Peyer's patch (tissue), 4 donors: ENCODE measurements around the gene LDOC1. TPM values are rescaled to one million over a fixed set of nuclear protein-coding genes. Genes with fewer than 3 reads are reported as not detected.
"Not testable (repeated sequence)": the region's sequence is repeated elsewhere in the genome, so short reads cannot be mapped to it uniquely, and the experiment has no call there.

Source experiments
- DNase-seq, 3 donors: peaks; one replicate each; pipeline ENCODE4 v3.0.0-alpha.2; 2017 to 2019
- H3K27ac ChIP-seq, 4 donors: fragments of 200-600 bp; sonication (generic); one replicate each; pipeline ENCODE4 v1.5.1; 2016 to 2019
- H3K27me3 ChIP-seq, 2 donors: fragments of 200-600 bp; sonication (generic); one replicate each; pipeline ENCODE4 v1.5.1; 2019
- H3K36me3 ChIP-seq, 3 donors: fragments of 200-600 bp; sonication (generic); one replicate each; pipeline ENCODE4 v1.5.1; 2016 to 2019
- H3K4me1 ChIP-seq, 4 donors: fragments of 200-600 bp; sonication (generic); one replicate each; pipeline ENCODE4 v1.5.1; 2016 to 2019
- H3K4me3 ChIP-seq, 4 donors: fragments of 200-600 bp; sonication (generic); 1 replicate in 3 of 4; 2 replicates in 1 of 4; pipeline ENCODE4 v1.5.1; 2016 to 2019; ENCODE audit warnings: mild to moderate bottlenecking in 1 of 4
- H3K9me3 ChIP-seq, 4 donors: fragments of 200-600 bp; sonication (generic); one replicate each; pipeline ENCODE4 v1.5.1; 2016 to 2019; ENCODE audit warnings: mild to moderate bottlenecking in 1 of 4
- POLR2A ChIP-seq, 2 donors: fragments of 450-650 bp; IDR thresholded peaks; one replicate each; pipeline ENCODE4 v1.5.1; 2017; ENCODE audit warnings: antibody characterized with exemption in 2 of 2, mild to moderate bottlenecking in 2 of 2, moderate library complexity in 2 of 2
- total RNA-seq, 4 donors: library from RNA; depleted of rRNA; stranded (reverse); fragments of >200 nt; gene quantifications; one replicate each; pipeline ENCODE4 v1.1.0, GENCODE V29; 2016
- TF ChIP-seq, protein P1 (sequence below), 6 experiments: fragments of 450-650 bp in 4 of 6; fragments of 200-600 bp in 2 of 6; sonication (generic) in 1 of 6; IDR thresholded peaks; one replicate each; pipeline ENCODE4 v1.5.1; 2017 to 2019; ENCODE audit warnings: antibody characterized with exemption in 6 of 6, mild to moderate bottlenecking in 3 of 6, moderate library complexity in 1 of 6

Gene LDOC1
- total RNA-seq = 1 to 10 TPM in 2 of 4 donors, not detected in 2; 1.1 to 1.5 TPM

DNA sequence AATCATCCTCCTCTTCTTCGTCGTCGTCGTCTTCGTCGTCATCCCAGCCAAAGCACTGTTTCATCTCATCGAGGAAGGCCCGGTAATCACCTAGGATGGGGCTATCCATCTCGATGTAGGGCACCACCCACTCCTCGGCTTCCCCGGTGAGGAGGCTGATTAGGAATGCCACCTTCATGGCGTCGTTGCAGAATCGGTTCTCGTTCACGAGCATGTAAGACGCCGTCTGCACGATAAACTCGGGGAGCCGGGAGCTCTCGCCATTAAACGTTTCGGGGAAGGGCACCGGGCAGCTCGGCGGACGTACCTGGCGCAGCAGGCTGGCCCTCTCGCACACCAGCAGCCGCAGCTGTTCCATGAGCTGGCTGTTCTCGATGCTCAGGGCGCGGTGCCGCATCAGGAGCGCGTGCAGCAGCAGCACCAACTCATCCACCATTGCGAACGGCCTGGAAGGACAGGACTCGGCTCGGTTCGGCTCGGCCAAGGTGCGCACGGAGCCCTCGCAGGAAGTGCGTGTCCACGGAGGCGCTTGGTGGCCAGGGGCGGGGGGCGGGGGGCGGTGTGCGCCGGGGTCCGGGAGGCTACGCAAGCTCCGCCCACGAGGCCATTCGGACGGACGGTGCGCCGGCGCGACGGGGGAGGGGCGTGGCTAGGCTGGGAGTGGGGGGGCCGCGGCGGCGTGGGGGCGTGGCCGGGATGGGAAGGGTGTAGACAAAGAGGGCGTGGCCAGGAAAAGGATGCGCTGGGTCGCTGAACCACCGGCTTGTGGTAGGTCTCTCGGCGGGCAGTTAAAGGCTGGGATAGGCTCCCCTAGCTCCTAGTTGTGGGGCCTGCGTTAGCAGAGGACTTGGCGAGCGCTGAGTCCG lies at the start of gene LDOC1:
LDOC1 (minus strand) TSS at position 544 of the 866 bp plus-strand sequence; CDS start at position 436, 108 bp downstream.
- TF ChIP-seq, protein P1, sequence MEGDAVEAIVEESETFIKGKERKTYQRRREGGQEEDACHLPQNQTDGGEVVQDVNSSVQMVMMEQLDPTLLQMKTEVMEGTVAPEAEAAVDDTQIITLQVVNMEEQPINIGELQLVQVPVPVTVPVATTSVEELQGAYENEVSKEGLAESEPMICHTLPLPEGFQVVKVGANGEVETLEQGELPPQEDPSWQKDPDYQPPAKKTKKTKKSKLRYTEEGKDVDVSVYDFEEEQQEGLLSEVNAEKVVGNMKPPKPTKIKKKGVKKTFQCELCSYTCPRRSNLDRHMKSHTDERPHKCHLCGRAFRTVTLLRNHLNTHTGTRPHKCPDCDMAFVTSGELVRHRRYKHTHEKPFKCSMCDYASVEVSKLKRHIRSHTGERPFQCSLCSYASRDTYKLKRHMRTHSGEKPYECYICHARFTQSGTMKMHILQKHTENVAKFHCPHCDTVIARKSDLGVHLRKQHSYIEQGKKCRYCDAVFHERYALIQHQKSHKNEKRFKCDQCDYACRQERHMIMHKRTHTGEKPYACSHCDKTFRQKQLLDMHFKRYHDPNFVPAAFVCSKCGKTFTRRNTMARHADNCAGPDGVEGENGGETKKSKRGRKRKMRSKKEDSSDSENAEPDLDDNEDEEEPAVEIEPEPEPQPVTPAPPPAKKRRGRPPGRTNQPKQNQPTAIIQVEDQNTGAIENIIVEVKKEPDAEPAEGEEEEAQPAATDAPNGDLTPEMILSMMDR (IDR thresholded peaks at IDR 0.05) = no peak
- no peak for TF ChIP-seq POLR2A (IDR thresholded peaks at IDR 0.05)
- Histone ChIP-seq H3K27ac (no peak within 1 kb of the TSS), H3K4me1 (no peaks in the 10 kb centered on the region), H3K27me3 (no peaks in the 10 kb centered on the region), H3K4me3 (peak within 1 kb of the TSS; percentile 29 to 50 (median 36)), H3K9me3 (no peaks in the 10 kb centered on the region), H3K36me3 (no peaks in the 10 kb centered on the region)
- peak; percentile 59 to 78 (median 71) for DNase-seq

DNA sequence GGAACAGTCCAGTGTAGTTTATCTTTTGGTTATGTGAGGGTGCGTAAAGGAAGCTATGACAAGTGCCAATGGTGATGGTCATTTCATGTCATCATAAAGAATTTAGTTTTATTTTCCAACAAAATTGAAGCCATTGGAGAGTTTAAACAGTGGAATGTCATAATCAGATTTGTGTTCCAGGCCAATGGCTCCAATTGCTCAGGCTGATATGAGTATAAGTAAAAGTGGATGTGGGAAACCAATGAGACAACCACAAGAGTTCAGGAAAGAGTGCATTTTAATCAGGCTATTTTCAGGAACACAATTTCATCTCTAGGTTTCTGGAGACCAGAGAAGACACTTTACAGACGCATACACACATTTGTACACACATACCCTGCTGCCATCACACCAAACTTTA lies 44.7 kb upstream of the LDOC1 start:
- no peak overlapping the region for H3K4me3 ChIP-seq
- DNase-seq = no peak
- H3K27ac ChIP-seq = no peak overlapping the region
- no peaks in the 10 kb centered on the region for H3K9me3 ChIP-seq
- H3K4me1 ChIP-seq = no peaks in the 10 kb centered on the region
- H3K27me3 ChIP-seq = no peaks in the 10 kb centered on the region
- no peak for TF ChIP-seq POLR2A (IDR thresholded peaks at IDR 0.05)
- TF ChIP-seq, protein P1 (IDR thresholded peaks at IDR 0.05) = no peak
- no peaks in the 10 kb centered on the region for H3K36me3 ChIP-seq

DNA sequence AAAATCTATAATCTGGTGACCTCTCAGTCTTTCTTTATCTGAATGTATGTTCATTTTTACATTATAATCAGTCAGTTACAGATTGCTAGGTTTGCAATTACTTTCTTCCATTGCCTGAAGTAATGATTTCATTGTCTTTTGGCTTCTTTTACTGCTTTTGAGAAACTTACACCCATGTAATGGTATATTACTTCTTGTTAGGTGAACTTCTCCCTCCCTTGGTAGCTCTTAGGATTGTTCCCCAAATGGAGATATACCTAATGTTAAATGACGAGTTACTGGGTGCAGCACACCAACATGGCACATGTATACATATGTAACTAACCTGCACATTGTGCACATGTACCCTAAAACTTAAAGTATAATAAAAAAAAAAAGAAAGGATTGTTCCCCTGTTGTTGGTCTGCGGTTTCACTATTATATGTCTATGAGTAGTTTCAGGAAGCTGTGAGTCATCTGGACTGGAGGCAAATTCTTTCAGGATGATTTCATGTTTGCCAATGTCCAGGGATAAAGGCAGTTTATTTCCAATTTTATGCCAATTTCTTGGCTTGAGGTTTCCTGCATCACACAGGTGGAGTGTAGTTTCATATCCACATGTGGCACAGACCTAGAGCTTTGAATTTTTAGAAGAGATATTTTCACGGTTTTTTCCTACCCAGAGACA lies 43.5 kb upstream of the LDOC1 start:
- Histone ChIP-seq H3K27me3 (no peaks in the 10 kb centered on the region), H3K4me3 (no peak overlapping the region), H3K9me3 (no peaks in the 10 kb centered on the region), H3K27ac (no peak overlapping the region), H3K4me1 (no peaks in the 10 kb centered on the region), H3K36me3 (no peaks in the 10 kb centered on the region)
- no peak for TF ChIP-seq POLR2A (IDR thresholded peaks at IDR 0.05)
- TF ChIP-seq, protein P1 (IDR thresholded peaks at IDR 0.05) = no peak
- no peak for DNase-seq

DNA sequence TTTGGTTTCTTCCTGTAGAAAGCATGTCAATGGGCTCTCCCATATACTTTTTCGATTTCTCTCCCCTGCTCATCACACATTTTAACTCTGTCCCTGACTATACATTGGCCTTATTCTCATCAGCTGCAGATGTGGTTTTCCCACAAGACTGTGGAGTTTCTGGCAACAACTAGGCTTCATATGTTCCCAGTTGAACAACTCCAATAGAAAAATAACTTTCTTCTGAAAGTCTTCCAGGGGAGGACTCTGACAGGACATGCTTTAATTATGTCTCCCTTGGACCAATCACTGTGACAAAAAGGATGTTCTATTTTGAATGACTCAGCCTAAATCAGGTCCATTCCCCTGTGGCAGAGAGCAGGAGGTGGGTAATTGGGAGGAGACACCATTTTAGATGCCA lies 37.3 kb upstream of the LDOC1 start:
- Histone ChIP-seq H3K4me1 (no peaks in the 10 kb centered on the region), H3K36me3 (no peaks in the 10 kb centered on the region), H3K9me3 (no peaks in the 10 kb centered on the region), H3K27me3 (no peaks in the 10 kb centered on the region), H3K27ac (no peak overlapping the region), H3K4me3 (no peak overlapping the region)
- TF ChIP-seq POLR2A (IDR thresholded peaks at IDR 0.05) = no peak
- TF ChIP-seq, protein P1 (IDR thresholded peaks at IDR 0.05) = no peak
- DNase-seq = no peak

DNA sequence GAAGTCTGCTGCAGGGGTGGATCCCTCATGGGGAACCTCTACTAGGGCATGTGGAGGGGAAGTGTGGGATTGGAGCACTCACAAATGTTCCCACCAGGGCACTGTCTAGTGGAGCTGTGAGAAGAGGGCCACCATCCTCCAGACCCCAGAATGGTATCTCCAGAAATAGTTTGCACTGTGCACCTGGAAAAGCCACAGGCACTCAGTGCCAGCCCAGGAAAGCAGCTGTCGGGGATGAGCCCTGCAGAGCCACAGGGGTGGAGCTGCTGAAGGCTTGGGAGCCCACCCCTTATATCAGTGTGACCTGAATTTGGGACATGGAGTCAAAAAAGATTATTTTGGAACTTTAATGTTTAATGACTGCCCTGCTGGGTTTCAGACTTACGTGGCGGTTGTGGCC lies 25.0 kb upstream of the LDOC1 start:
- Histone ChIP-seq H3K9me3 (no peaks in the 10 kb centered on the region), H3K27ac (no peak overlapping the region), H3K36me3 (no peaks in the 10 kb centered on the region), H3K4me3 (no peak overlapping the region), H3K4me1 (no peaks in the 10 kb centered on the region), H3K27me3 (no peaks in the 10 kb centered on the region)
- DNase-seq = no peak
- no peak for TF ChIP-seq POLR2A (IDR thresholded peaks at IDR 0.05)
- TF ChIP-seq, protein P1 (IDR thresholded peaks at IDR 0.05) = no peak

- not testable (repeated sequence) for H3K9me3 ChIP-seq
Measured at GRCh38 chrX:141188573-141188972, 11.6 kb upstream of the LDOC1 start.

More at GRCh38 chrX:141188573-141188972, 11.6 kb upstream of the LDOC1 start:
- H3K4me3 ChIP-seq, H3K4me1 ChIP-seq, H3K36me3 ChIP-seq, DNase-seq, H3K27me3 ChIP-seq, H3K27ac ChIP-seq: not testable (repeated sequence)
